ENCODE measurements around the gene COL5A2.

- TF ChIP-seq CTCF (IDR thresholded peaks at IDR 0.05): no peak
- TF ChIP-seq POLR2A (IDR thresholded peaks at IDR 0.05): no peak
These were observed 613 bp downstream of the COL5A2 start for GRCh38 chr2:189178726-189179569.

All from upper lobe of left lung (tissue), 4 donors.